KMS-11 (cell line): Measurements from ENCODE around the gene PRKCH.

Source experiments
- H2AFZ ChIP-seq: fragments of 200-600 bp; sonication (generic); 2 replicates; pipeline ENCODE4 v1.6.1; 2016; ENCODE audit warnings: antibody characterized with exemption, mixed run types, low read depth
- H3K27ac ChIP-seq: fragments of 200-600 bp; sonication (generic); 2 replicates; pipeline ENCODE4 v1.6.1; 2016; ENCODE audit warnings: mild to moderate bottlenecking, mixed run types
- H3K27me3 ChIP-seq: fragments of 200-600 bp; sonication (generic); 2 replicates; pipeline ENCODE4 v1.6.1; 2017; ENCODE audit warnings: mild to moderate bottlenecking, low read depth, mixed run types, moderate library complexity; ENCODE audit not compliant: insufficient read depth
- H3K36me3 ChIP-seq: fragments of 200-600 bp; sonication (generic); 2 replicates; pipeline ENCODE4 v1.6.1; 2017; ENCODE audit warnings: mild to moderate bottlenecking, mixed run types; ENCODE audit not compliant: insufficient read depth
- H3K4me1 ChIP-seq: fragments of 200-600 bp; sonication (generic); 2 replicates; pipeline ENCODE4 v1.6.1; 2016; ENCODE audit warnings: mild to moderate bottlenecking, low read depth, mixed run types; ENCODE audit not compliant: poor library complexity, severe bottlenecking
- H3K4me2 ChIP-seq: fragments of 200-600 bp; sonication (generic); 2 replicates; pipeline ENCODE4 v1.7.0; 2016; ENCODE audit warnings: mild to moderate bottlenecking, mixed run types
- H3K4me3 ChIP-seq: fragments of 200-600 bp; sonication (generic); IDR thresholded peaks from 2 replicates; pipeline ENCODE4 v1.6.1; 2017; ENCODE audit warnings: low read depth, low read length, mixed read lengths; ENCODE audit not compliant: insufficient read depth
- H3K79me2 ChIP-seq: fragments of 200-600 bp; sonication (generic); 2 replicates; pipeline ENCODE4 v1.6.1; 2016; ENCODE audit warnings: low read depth, mixed run types; ENCODE audit not compliant: insufficient read depth
- H3K9ac ChIP-seq: fragments of 200-600 bp; sonication (generic); 2 replicates; pipeline ENCODE4 v1.6.1; 2016; ENCODE audit warnings: mild to moderate bottlenecking, mixed run types
- H4K20me1 ChIP-seq: fragments of 200-600 bp; sonication (generic); 2 replicates; pipeline ENCODE4 v1.6.1; 2016; ENCODE audit warnings: mild to moderate bottlenecking, mixed run types; ENCODE audit not compliant: insufficient read depth
- CTCF ChIP-seq: fragments of 200-600 bp; sonication (generic); conservative IDR thresholded peaks from 2 replicates; pipeline ENCODE4 v1.6.1; 2017; ENCODE audit warnings: low read depth, mild to moderate bottlenecking, antibody characterized with exemption, low read length, moderate library complexity, mixed read lengths

PRKCH gene

DNA sequence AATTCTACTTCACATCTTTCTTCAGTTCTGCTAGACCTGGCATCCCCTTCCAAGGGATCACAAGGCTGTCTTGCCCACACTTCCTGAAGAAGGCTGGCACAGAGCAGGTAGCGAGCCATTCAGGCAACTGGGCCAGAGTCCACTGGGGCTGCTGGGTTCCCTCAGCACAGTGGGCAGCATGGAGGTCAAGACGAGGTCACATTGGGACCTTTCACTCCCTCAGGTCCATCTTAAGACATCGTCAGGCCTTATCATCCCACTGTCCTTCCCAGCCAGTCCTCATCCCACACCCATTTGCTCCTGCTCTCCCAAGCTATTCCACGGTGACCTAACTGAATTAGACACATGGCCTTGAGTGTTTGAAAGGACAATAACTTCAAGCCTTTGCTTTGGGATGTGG, 230.9 kb downstream of the PRKCH start:
- Histone ChIP-seq H3K27ac (no peak overlapping the region), H2AFZ (no peak overlapping the region), H4K20me1 (no peaks in the 10 kb centered on the region), H3K79me2 (no peaks in the 10 kb centered on the region), H3K36me3 (no peaks in the 10 kb centered on the region), H3K4me1 (no peaks in the 10 kb centered on the region), H3K27me3 (no peaks in the 10 kb centered on the region), H3K9ac (no peak overlapping the region), H3K4me2 (no peak overlapping the region), H3K4me3 (no peak overlapping the region)
- TF ChIP-seq CTCF, result no peak

- no peak overlapping the region for H3K4me2 ChIP-seq
- no peak overlapping the region for H3K9ac ChIP-seq
- H3K36me3 ChIP-seq, result no peaks in the 10 kb centered on the region
- H3K79me2 ChIP-seq, result no peaks in the 10 kb centered on the region
- H2AFZ ChIP-seq, result no peak overlapping the region
- H4K20me1 ChIP-seq, result no peaks in the 10 kb centered on the region
- H3K27me3 ChIP-seq, result no peaks in the 10 kb centered on the region
- H3K27ac ChIP-seq, result no peak overlapping the region
- TF ChIP-seq CTCF, result no peak
- H3K4me3 ChIP-seq, result no peak overlapping the region
- H3K4me1 ChIP-seq, result no peaks in the 10 kb centered on the region
These were observed 232.6 kb downstream of the PRKCH start for GRCh38 chr14:61553730-61554641.

DNA sequence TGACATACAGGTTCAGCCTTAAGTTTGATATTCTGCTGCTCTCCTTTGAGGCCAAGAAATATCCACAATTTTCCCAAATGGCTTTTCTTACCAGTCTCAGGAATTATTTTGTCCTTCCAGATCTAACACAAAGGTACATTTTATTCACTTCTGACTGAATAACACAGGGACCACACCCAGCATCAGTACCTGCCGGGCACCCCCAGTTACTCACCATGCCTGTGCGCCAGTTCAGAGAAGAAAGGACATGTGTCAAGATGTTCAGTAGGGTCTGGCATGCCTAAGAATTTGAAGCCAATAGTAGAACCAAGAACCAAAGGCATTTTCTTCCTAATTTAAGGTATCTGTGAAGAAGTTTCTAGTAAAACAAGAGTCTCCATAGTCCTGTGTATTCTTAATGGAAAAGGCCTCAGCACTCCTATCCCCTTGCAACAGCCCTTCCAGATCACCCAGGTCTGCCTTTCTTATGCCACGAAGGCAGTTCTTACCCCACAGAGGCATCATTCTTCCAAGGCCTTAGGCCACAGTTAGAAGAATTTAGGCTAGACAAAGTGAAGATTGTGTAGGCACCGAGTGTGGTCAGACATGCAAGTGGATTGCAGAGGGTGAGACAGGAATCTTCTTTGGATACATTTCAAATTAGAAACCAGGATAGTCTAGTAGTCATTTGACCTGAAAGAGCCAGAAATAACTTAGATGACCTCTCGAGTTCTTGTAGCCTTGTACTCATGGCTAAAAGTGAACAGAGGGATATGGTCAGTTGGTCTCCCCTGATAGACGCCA, 233.9 kb downstream of the PRKCH start:
- H3K4me2 ChIP-seq, result no peak overlapping the region
- no peaks in the 10 kb centered on the region for H4K20me1 ChIP-seq
- H3K9ac ChIP-seq, result no peak overlapping the region
- H3K4me1 ChIP-seq, result no peaks in the 10 kb centered on the region
- no peak overlapping the region for H2AFZ ChIP-seq
- H3K27ac ChIP-seq, result no peak overlapping the region
- H3K36me3 ChIP-seq, result no peaks in the 10 kb centered on the region
- no peak overlapping the region for H3K4me3 ChIP-seq
- H3K79me2 ChIP-seq, result no peaks in the 10 kb centered on the region
- TF ChIP-seq CTCF, result no peak
- H3K27me3 ChIP-seq, result no peaks in the 10 kb centered on the region

DNA sequence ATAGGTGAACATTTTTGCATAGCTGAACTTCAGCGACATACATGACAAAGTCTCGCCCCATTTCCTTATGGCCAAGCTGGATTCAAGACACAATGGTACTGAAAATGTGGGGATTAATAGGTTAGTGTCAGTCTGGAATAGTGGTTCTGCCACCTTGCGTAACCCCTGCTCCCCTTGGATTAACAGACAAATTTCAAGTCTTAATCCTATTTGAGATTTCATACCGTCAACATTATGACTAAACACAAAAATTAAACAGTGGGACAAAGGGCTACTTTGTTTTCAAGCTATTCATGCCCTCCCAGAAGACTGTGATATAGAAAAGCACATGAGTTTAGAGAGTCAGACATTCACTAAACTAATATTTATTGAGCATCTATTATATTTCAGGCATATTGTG, 235.1 kb downstream of the PRKCH start:
- TF ChIP-seq CTCF, result no peak
- Histone ChIP-seq H3K4me1 (no peaks in the 10 kb centered on the region), H2AFZ (no peak overlapping the region), H3K4me2 (no peak overlapping the region), H3K27me3 (no peaks in the 10 kb centered on the region), H3K36me3 (no peaks in the 10 kb centered on the region), H3K9ac (no peak overlapping the region), H3K4me3 (no peak overlapping the region), H4K20me1 (no peaks in the 10 kb centered on the region), H3K79me2 (no peaks in the 10 kb centered on the region), H3K27ac (no peak overlapping the region)
